ENCODE results near the gene GPR158.
"Not testable (repeated sequence)": the region's sequence is repeated elsewhere in the genome, so short reads cannot be mapped to it uniquely, and the experiment has no call there.

The GPR158 gene

DNA sequence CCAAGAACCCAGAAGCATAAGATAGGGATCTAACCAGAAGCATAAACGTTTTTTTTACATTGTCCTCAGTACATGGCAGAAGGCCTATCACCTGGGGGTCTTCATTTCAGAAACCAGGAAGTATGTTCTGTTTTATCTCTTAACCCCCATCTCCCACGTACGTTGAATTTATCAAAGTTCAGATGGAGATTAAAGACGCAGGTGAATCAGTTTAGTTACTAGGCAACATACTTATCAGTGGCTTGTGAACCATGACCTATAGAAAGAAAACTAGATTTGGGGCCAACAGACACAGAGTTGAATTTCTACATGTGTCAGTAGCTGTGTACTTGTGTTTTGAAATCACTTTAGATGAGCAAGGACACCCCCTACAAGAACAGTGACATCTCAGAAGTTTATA lies 122.7 kb downstream of the GPR158 start:
- DNase-seq (ENCODE audit: low spot score): no peak

DNA sequence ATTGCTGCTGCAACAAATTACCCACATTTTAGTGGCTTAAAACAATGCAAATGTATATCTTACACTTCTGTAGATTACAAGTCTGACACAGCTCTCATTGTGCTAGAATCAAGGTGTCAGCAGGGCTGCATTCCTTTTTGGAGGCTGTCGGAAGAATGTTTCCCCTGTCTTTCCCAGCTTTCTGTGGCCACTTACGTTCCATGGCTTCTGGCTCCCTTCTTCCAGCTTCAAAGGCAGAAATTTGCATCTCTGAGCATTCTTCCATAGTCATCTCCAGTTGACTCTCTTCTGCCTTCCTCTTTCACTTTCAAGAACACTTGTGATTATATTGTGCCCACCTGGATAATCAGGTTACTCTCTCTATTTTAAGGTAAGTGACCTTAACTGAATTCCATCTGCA lies 125.3 kb downstream of the GPR158 start:
- DNase-seq (ENCODE audit: low spot score): no peak

DNA sequence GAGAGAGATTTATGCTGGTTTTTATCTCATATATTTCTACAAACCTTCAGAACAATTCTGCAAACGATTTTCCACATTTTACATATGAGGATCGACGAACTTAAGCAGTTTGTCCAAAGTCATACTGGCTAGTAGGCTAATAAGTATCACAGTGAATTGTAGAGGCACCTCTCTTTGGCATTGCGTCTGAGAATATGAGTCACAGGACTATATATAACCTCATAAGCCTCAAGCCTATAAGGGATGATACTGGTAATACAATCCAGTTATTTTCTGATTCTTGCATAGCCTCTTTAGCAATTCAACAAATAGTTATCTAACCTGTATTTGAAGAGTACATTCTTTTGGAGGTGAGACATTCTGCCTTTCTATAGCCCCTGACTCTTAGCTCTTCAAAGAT lies 129.8 kb downstream of the GPR158 start:
- no peak for DNase-seq (ENCODE audit: low spot score)

DNA sequence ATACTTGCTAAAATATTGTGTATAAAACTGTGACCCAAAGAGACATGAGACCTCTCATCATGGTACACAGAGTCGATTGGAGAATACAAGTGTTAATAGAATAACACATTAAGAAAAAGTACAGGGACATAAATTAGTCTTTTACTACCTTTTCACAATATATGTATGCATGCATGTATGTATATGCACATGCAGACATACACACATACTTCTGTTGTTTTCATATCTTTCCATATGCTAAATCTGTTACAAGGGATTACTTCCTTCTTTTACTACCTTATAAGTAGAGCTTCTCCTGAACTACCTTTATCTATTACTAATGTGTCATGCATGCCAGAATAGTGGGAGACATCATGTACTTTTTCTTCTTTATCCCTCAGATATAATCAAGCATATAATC lies 131.6 kb downstream of the GPR158 start:
- DNase-seq (ENCODE audit: low spot score): no peak

DNA sequence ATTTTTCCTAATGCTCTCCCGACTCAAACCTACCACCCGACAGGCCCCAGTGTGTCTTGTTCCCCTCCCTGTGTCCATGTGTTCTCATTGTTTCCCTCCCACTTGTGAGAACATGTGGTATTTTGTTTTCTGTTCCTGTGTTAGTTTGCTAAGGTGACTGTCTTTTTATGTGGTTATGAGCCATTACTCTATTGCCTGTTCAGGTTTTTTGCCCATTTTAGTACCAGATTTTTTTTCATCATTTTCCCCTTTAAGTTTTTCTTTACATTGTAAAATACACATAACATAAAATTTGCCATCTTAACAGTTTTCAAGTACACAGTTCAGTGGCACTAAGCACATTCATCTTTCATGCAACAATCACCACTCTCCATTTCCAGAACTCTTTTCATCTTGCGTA lies 133.5 kb downstream of the GPR158 start:
- no peak for DNase-seq (ENCODE audit: low spot score)

DNA sequence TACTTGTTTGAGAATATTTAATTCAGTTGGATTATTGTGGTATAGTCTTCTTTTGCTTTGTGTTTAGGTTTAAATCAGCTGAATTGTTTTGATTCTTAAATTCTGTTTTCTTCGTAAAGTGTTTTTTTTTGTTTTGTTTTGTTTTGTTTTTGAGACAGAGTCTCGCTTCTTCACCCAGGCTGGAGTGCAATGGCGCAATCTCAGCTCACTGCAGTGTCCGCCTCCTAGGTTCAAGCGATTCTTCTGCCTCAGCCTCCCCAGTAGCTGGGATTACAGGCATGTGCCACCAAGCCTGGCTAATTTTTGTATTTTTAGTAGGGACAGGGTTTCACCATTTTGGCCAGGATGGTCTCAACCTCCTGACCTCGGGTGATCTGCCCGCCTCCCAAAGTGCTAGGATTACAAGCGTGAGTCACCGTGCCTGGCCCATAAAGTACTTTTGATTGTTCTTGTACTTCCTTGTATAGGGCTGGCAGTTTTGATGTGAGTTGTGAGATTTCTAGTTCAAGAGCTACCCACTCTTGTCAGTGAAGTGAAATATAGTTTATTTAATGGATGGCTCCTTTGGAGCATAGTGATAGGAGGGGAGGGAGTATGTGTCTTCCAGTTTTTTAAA lies 142.9 kb downstream of the GPR158 start:
- not testable (repeated sequence) for DNase-seq (ENCODE audit: low spot score)

DNA sequence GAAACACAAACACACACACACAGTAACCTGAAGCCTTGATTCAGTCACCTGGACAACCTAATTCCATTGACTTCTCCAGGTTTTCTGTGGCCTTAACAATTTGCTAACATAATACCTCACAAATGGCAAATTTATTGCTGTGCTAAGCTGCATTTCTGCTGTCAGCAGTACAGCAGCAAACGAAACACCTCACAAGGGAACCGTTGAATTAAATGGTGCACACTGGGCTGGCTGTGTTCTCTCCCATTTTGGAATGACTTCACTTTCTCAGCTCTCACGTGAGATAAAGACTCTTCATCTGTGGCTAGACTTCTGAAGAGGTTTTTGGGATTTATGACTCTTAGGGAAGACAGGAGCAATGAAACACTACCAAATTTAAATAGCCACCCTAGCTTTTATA lies 152.5 kb downstream of the GPR158 start:
- no peak for DNase-seq (ENCODE audit: low spot score)

DNA sequence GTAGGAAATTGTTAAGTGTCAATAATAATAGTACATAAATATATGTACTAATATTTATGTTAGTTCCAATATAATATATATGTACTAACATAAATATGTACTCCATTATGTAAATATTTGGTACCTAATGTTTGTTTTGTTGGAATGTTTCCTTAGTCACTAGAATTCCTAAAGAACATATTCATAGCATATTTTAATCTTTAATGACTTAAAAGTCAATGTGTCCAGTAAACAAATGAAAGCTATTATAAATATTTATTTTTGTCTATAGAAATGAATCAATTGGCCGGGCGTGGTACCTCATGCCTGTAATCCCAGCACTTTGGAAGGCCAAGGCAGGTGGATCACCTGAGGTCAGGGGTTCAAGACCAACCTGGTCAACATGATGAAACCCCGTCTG lies 153.6 kb downstream of the GPR158 start:
- DNase-seq (ENCODE audit: low spot score): no peak

DNA sequence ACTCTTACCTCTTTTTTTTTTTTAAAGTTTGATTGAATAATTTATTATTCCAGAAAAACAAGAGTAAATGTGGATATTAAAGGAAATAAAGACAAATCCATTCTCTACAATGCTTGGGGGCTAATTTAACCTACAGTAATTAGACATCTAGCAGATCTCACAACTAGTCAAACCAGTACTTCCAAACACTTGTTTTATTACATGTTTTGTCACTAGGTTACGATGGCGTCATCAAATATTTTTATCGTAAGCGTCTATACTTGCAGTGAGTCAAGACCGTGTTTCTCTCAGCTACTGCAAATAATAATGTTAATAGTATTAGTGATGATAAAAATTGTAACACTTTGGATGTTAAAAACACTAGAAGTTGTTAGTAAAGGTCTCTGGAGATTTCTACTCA lies 154.8 kb downstream of the GPR158 start:
- DNase-seq (ENCODE audit: low spot score): not testable (repeated sequence)

DNA sequence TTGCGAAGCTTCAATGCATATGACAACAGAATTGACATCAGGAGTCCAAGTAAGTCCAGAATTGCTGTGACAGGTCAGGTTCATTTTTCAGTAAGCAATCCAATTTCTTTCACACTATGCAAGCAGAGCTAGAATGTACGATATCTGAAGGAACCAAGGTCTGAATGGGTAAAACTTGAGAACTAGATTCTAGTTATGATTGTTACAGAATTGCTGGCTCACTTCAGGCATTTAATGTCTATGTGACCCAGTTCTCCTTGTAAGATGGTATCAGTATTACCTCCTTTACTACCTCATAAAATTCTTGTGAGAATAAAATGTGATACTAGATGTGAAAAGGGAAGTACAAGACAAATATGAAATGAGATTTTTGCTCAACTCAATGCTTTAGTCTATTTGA lies 159.6 kb downstream of the GPR158 start:
- DNase-seq (ENCODE audit: low spot score): no peak

DNA sequence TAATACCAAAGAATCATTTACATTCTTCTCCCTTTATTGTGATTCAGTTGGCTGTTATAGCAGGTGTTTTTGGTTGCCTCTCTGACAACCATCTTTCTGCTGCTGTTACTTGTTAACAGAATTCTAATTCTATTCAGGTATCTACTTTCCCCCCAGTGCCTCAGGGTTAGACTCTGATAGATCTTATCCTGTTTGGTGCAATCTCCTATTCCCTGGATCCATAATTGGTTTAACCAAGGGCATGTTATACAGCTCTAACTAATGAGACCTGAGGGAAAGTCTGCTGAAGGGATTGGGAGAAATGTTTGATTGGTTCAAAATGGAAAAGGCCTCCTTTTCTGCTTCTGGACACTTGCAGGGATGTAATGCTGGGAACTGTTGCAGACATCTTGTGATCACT lies 161.5 kb downstream of the GPR158 start:
- no peak for DNase-seq (ENCODE audit: low spot score)

DNA sequence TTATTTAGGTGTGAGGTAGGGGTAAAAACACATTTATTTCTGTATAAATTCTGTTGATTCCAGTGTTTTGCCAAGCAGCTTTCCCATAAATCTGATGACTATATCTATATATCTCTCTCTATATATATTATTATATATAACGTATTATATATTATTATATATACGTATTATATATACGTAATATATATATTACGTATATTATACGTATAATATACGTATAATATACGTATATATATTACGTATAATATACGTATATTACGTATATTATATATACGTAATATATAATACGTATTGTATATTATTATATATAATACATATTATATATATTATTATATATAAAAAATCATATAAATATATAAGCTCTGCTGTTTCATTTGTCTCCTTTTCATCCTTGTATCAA lies 163.5 kb downstream of the GPR158 start:
- DNase-seq (ENCODE audit: low spot score): no peak

DNA sequence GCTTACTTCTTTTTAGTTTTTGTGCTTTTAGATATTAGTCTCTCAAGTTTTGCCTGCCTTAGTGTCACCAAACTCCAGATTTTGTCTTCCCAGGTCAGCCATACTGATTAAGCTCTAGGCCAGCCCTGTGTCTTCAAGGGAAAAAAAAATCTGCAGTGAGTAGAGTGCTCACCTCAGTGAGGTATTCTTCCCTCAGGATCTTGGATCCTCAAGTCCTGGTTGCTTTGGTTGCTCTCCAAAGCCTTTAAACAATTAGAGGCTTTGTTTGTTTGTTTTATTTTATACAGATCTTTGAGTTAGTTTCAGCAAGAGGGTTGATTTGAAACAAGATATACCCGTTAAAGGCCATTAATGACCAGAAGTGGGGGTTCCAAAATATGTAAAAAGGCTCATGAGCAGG lies 165.2 kb downstream of the GPR158 start:
- DNase-seq (ENCODE audit: low spot score): no peak

DNA sequence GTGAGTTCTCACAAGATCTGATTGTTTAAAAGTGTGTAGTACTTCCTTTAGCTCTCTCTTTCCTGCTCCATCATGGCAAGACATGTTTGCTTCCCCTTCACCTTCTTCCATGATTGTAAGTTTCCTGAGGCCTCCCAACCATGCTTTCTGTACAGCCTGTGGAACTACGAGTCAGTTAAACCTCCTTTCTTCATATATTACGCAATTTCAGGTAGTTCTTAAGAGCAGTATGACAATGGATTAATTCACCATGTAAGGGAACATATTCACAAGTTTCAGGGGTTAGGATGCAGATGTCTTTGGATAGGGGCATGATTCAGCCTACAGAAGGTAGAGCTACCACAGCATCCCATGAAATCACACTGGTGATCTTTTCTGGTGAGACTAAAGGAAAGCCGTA lies 174.7 kb downstream of the GPR158 start:
- no peak for DNase-seq (ENCODE audit: low spot score)

DNA sequence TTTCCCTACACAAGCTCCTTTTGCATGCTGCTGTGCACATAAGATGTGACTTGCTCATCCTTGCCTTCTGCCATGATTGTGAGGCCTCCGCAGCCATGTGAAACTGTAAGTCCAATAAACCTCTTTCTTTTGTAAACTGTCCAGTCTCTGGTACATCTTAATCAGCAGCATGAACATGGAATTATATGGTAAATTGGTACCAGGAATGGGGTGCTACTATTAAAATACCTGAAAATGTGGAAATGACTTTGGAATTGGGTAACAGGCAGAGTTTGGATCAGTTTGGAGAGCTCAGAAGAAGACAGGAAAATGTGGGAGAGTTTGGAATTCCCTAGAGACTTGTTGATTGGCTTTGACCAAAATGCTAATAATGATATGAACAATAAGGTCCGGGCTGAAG lies 181.8 kb downstream of the GPR158 start:
- no peak for DNase-seq (ENCODE audit: low spot score)

DNA sequence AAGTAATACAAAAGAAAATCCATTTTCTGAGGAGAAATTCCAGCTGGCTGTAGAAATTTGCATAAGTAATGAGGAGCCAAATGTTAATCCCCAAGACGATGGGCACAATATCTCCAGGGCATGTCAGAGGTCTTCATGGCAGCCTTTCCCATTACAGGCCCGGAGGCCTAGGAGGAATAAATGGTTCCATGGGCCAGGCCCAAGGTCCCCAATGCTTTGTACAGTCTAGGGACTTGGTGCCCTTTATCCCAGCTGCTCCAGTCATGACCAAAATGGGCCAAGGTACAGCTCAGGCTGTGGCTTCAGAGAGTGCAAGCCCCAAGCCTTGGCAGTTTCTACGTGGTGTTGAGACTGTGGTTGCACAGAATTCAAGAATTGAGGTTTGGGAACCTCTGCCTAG lies 182.5 kb downstream of the GPR158 start:
- no peak for DNase-seq (ENCODE audit: low spot score)

DNA sequence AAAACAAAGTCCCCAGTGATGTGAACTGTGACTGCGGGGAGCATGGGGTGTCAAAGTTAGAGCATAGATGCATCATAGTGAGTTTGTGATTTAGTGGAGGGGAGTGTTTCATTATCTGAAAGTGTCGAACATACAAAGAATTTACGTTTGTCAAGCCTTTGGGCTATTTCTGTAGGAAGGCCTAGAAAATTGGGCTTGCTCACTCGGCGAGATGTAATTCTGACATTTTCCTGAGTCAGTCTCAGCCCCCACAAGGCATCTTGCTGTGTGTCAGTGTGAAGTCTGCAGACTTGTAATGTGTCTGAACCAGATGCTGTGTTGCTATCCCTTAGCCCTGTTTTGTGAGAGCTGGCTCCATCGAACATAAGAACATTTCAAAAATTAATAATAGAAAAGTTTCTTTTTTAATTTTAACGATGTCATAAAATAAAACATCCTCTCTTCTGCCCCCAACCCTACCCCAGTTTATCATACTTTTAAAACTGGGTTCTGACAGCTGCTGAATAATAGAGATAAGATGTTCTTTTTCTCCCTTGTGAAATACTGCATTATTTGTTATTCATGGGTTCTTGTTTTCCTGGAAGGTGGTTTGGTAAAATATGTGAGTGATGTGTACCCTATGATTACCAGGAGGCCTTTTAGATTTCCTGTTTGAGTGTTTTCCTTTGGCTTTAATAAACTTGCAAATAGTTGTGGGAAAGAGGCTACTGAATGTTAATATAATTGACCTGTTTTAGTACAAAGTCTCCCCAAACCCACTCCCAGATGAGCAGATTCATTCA lies 207.4 kb downstream of the GPR158 start:
- DNase-seq (ENCODE audit: low spot score): no peak

DNA sequence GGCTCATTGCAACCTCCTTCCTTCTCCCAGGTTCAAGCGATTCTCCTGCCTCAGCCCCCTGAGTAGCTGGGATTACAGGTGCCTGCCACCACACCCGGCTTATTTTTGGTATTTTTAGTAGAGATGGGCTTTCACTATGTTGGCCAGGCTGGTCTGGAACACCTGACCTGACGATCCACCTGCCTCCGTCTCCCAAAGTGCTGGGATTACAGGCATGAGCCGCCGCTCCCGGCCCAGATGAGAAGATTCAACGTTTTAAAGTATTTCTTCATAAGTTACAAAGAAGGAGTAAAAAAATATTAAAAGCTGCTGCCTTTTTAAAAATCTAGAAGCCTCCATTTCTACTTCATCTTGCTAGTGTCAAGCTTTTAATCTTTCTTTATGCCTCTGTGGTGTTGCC lies 208.1 kb downstream of the GPR158 start:
- DNase-seq (ENCODE audit: low spot score): not testable (repeated sequence)

DNA sequence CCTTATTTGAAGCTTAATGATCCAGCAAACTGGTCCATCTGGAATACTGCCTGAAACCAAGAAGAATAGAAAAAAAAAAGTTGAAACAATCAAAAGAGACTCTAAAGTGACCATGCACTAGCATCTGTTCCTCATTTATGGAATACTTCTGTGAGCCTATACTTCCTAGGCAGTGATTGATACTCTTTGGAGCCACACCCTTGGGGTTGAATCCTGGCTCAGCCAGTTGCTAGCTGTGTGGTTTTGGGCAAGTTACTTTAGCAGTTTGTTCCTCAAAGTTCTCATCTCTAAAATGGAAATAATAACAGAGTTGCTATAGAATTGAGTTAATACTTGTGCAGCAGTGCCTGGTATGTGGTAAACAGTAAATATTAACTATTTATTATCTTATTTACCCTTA lies 208.9 kb downstream of the GPR158 start:
- no peak for DNase-seq (ENCODE audit: low spot score)

DNA sequence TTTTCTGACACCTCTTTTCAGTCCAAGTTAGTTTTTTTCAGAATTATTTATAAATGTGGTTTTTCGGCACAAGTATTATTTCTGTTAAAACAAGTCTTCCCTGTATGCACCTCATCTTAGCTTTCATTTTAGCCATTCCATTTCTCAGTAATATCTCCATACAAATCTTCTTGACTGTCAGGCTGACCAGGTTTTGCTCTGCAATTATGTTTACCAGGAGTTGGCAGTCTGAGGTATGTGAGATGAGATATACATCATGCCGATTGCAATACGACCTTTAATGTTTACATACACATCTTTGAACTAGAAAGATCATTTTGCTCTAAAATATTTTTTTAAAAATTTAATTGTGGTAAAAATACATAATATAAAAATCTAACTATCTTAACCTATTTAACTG lies 209.8 kb downstream of the GPR158 start:
- no peak for DNase-seq (ENCODE audit: low spot score)

DNA sequence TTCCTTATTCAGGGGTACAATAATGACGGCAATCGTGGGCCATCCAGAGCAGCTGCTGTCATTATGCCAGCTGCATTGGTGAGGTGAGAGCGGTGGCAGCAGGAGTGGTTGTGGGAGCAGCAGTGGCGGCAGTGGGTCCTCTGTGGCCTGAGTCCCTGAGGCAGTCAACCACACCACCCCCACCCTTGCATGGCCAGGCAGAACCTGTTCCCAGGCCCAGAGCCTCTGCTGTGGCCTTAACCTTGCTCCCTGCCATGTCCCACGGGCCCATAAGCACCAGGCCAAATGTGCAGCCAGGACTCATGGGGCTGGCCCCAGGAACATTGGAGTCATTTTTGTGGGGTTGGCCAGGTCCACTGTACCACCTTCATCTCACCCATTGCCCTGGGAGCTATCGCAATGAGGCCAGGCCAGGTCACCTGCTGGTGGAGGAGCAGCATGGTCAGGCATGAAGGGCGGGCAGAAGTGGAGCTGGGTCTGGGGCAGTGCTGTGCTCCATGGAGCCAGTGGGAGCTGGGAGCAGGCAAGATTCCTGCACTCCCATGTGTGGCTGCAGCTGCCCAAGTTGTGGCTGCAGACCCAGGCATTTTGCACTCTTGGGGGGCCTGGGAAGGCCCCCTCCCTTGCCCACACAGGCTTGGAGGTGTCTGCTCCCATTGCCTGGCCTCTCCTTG lies 213.5 kb downstream of the GPR158 start:
- DNase-seq (ENCODE audit: low spot score): no peak

DNA sequence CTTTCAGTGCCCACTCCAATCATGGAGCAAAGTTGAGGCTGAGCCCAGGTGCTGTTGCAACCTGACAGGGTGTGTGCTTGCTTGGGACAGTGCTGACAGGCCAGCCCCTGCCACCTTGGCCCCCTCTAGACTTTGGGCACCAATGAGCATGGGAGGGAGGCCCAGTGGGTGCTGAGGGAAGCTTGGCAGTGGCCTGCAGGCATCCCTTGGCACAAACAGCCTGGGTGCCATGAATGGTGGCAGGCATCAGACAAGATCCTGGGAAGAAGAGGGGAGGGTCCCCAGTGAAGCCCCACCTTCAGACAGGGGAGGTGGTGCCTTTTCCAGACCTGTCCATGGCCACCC lies 214.0 kb downstream of the GPR158 start:
- DNase-seq (ENCODE audit: low spot score): no peak

DNA sequence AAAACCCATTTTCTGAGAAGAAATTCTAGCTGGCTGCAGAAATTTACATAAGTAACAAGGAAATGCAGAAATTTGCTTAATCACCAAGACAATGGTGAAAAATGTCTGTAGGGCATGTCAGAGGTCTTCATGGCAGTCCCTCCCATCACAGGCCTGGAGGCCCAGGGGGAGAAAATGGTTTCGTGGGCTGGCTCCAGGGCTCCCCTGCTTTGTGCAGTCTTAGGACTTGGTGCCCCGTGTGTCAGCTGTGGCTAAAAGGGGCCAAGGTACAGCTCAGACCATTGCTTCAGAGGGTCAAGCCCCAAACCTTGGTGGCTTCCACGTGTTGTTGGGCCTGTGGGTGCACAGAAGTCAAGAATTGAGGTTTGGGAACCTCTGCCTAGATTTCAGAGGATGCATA lies 215.9 kb downstream of the GPR158 start:
- DNase-seq (ENCODE audit: low spot score): no peak

DNA sequence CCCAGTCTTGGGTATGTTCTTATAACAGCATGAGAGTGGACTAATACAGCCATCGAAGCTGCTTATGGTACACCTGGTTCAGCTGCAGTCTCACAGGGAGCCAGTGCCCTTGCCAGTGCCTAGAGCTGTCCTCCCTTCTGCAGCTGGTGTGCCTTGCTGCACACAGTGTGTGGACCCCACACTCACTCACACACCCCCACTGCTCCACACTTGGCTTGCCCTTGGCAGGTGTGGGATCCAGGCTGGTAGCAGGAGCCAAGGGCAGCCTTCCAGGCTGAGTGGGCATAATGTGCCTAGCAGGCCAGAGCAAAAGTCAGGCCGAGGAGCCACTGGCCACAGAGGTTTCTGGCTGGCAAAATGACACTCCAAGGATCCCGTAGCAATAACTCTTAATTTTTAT lies 217.3 kb downstream of the GPR158 start:
- no peak for DNase-seq (ENCODE audit: low spot score)

Measured in ecto neural progenitor cell (in vitro differentiated cells).